GM23338 (cell line): ENCODE measurements around the gene FILIP1.

ENCODE experiments used
- EZH2 ChIP-seq: fragments of 200-600 bp; sonication (generic); IDR thresholded peaks from one replicate; pipeline ENCODE4 v1.8.0; 2017; ENCODE audit warnings: antibody characterized with exemption, mild to moderate bottlenecking, low read depth; ENCODE audit not compliant: unreplicated experiment
- EZH2phosphoT487 ChIP-seq: fragments of 200-600 bp; sonication (generic); IDR thresholded peaks from one replicate; pipeline ENCODE4 v1.8.1; 2018; ENCODE audit warnings: antibody characterized with exemption; ENCODE audit not compliant: unreplicated experiment
- JUNB ChIP-seq: IDR thresholded peaks from one replicate; pipeline ENCODE4 v1.6.1; 2016; ENCODE audit warnings: antibody characterized with exemption; ENCODE audit not compliant: unreplicated experiment
- POLR2AphosphoS5 ChIP-seq: IDR thresholded peaks from 2 replicates; pipeline ENCODE4 v1.6.1; 2016; ENCODE audit warnings: antibody characterized with exemption, low read depth
- ZNF114 ChIP-seq: fragments of 250-450 bp; sonication (Bioruptor Pico); IDR thresholded peaks from 2 replicates; pipeline ENCODE4 v1.5.0; 2020; ENCODE audit warnings: mild to moderate bottlenecking, moderate library complexity
- TF ChIP-seq, protein P1 (sequence below), 2 experiments: fragments of 200-600 bp in 1 of 2; sonication (generic) in 1 of 2; conservative IDR thresholded peaks; 2 replicates each; pipeline versions ENCODE4 v1.5.1 to v1.6.1; 2016 to 2017; ENCODE audit warnings: antibody characterized with exemption in 2 of 2, low read depth in 2 of 2, mild to moderate bottlenecking in 2 of 2, moderate library complexity in 1 of 2
- TF ChIP-seq, protein P2 (sequence below): IDR thresholded peaks from one replicate; pipeline ENCODE4 v1.6.1; 2018; ENCODE audit warnings: antibody characterized with exemption; ENCODE audit not compliant: unreplicated experiment

DNA sequence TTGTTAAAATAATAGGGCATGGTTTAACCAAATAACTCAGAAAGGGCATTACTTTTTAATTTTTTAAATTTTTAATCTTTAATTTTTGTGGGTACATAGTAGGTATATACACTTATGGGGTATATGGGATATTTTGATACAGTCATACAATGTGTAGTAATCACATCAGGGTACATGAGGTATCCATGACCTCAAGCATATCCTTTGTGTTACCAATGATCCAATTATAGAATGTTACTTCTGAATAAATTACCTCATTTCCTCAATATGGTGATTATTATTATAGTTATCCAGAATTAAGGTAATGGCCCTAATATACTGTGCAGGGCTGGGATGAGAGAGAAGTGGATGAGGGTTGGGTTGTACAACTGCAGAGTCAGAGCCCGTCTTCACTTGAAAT is 163.9 kb downstream of the FILIP1 start:
- TF ChIP-seq, protein P1, sequence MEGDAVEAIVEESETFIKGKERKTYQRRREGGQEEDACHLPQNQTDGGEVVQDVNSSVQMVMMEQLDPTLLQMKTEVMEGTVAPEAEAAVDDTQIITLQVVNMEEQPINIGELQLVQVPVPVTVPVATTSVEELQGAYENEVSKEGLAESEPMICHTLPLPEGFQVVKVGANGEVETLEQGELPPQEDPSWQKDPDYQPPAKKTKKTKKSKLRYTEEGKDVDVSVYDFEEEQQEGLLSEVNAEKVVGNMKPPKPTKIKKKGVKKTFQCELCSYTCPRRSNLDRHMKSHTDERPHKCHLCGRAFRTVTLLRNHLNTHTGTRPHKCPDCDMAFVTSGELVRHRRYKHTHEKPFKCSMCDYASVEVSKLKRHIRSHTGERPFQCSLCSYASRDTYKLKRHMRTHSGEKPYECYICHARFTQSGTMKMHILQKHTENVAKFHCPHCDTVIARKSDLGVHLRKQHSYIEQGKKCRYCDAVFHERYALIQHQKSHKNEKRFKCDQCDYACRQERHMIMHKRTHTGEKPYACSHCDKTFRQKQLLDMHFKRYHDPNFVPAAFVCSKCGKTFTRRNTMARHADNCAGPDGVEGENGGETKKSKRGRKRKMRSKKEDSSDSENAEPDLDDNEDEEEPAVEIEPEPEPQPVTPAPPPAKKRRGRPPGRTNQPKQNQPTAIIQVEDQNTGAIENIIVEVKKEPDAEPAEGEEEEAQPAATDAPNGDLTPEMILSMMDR (conservative IDR thresholded peaks at IDR 0.05; ENCODE audit: low read depth in 2 of 2): no peak
- no peak for TF ChIP-seq JUNB
- no peak for TF ChIP-seq EZH2phosphoT487
- TF ChIP-seq ZNF114: no peak
- TF ChIP-seq EZH2: no peak
- TF ChIP-seq POLR2AphosphoS5: no peak
- TF ChIP-seq, protein P2, sequence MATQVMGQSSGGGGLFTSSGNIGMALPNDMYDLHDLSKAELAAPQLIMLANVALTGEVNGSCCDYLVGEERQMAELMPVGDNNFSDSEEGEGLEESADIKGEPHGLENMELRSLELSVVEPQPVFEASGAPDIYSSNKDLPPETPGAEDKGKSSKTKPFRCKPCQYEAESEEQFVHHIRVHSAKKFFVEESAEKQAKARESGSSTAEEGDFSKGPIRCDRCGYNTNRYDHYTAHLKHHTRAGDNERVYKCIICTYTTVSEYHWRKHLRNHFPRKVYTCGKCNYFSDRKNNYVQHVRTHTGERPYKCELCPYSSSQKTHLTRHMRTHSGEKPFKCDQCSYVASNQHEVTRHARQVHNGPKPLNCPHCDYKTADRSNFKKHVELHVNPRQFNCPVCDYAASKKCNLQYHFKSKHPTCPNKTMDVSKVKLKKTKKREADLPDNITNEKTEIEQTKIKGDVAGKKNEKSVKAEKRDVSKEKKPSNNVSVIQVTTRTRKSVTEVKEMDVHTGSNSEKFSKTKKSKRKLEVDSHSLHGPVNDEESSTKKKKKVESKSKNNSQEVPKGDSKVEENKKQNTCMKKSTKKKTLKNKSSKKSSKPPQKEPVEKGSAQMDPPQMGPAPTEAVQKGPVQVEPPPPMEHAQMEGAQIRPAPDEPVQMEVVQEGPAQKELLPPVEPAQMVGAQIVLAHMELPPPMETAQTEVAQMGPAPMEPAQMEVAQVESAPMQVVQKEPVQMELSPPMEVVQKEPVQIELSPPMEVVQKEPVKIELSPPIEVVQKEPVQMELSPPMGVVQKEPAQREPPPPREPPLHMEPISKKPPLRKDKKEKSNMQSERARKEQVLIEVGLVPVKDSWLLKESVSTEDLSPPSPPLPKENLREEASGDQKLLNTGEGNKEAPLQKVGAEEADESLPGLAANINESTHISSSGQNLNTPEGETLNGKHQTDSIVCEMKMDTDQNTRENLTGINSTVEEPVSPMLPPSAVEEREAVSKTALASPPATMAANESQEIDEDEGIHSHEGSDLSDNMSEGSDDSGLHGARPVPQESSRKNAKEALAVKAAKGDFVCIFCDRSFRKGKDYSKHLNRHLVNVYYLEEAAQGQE: no peak
